ENCODE measurements around the gene TENT5C.

- TF ChIP-seq CTCF (conservative IDR thresholded peaks at IDR 0.05) (no peak), ZFX (IDR thresholded peaks at IDR 0.05) (no peak)
Observed at GRCh38 chr1:117605164-117605773, 579 bp upstream of the TENT5C start.

Measured in C4-2B (cell line).